IMR-90 (cell line): ENCODE data around the gene DERL3. TPM values are rescaled to one million over a fixed set of nuclear protein-coding genes. Genes with fewer than 3 reads are reported as not detected.

Experiments used
- ATAC-seq: fragments of 200-7000 bp; cut with Tn5 transposase; 2 replicates; pipeline ENCODE4 v1.9.1; 2020; ENCODE audit warnings: low read depth, mild to moderate bottlenecking, moderate library complexity
- BruUV-seq: library from RNA; stranded (reverse); fragments of 400-500 nt; replicated peaks from 2 replicates; lab custom pipeline; 2021; lab: Mats Ljungman, UMichigan
- CTCF ChIA-PET: fragments of 300-600 bp; formaldehyde crosslinking; extraction: SDS; loops from one replicate; lab custom pipeline; 2021; ENCODE audit warnings: antibody characterized with exemption; lab: Yijun Ruan, JAX
- POLR2A ChIA-PET: fragments of 300-600 bp; sonication (Branson Sonifier 250); formaldehyde crosslinking; loops from one replicate; lab custom pipeline; 2022; ENCODE audit warnings: antibody characterized with exemption; ENCODE audit not compliant: unreplicated experiment; lab: Charles Lee
- DNase-seq: peaks from one replicate; pipeline ENCODE4 v3.0.0; 2013
- H2AFZ ChIP-seq: replicated peaks from 2 replicates; pipeline ENCODE3; 2013; ENCODE audit warnings: low read length, mild to moderate bottlenecking; ENCODE audit not compliant: poor library complexity
- H2AK5ac ChIP-seq: 2 replicates; pipeline ENCODE4 v1.6.1; 2013; ENCODE audit warnings: low read depth, low read length, inconsistent platforms
- H2AK9ac ChIP-seq: replicated peaks from 2 replicates; pipeline ENCODE3; 2013; ENCODE audit warnings: mild to moderate bottlenecking, low read depth, low read length, moderate library complexity; ENCODE audit not compliant: poor library complexity
- H2BK120ac ChIP-seq: 2 replicates; pipeline ENCODE4 v1.6.1; 2013; ENCODE audit warnings: low read depth, low read length, inconsistent platforms
- H2BK15ac ChIP-seq: 3 replicates; pipeline ENCODE4 v1.6.1; 2013; ENCODE audit warnings: low read depth, low read length, inconsistent platforms
- H2BK20ac ChIP-seq: 2 replicates; pipeline ENCODE4 v1.6.1; 2013; ENCODE audit warnings: low read depth, mild to moderate bottlenecking, inconsistent platforms, low read length, moderate library complexity
- H2BK5ac ChIP-seq: 2 replicates; pipeline ENCODE4 v1.6.1; 2013; ENCODE audit warnings: mild to moderate bottlenecking, low read depth, low read length, inconsistent platforms; ENCODE audit not compliant: poor library complexity, severe bottlenecking
- H3K14ac ChIP-seq: replicated peaks from 2 replicates; pipeline ENCODE4 v1.6.1; 2013; ENCODE audit warnings: low read depth, low read length, inconsistent platforms
- H3K18ac ChIP-seq: 2 replicates; pipeline ENCODE4 v1.6.1; 2013; ENCODE audit warnings: low read depth, low read length, control low read depth
- H3K23ac ChIP-seq: 2 replicates; pipeline ENCODE4 v1.6.1; 2013; ENCODE audit warnings: low read depth, low read length, inconsistent platforms
- H3K27ac ChIP-seq: 2 replicates; pipeline ENCODE4 v1.5.1; 2013; ENCODE audit warnings: mild to moderate bottlenecking, control low read depth, low read length; ENCODE audit not compliant: insufficient read depth
- H3K27me3 ChIP-seq: 2 replicates; pipeline ENCODE4 v1.6.1; 2013; ENCODE audit warnings: low read length; ENCODE audit not compliant: control insufficient read depth, insufficient read depth
- H3K36me3 ChIP-seq: 2 replicates; pipeline ENCODE4 v1.6.1; 2013; ENCODE audit warnings: low read length, mixed read lengths; ENCODE audit not compliant: control insufficient read depth, insufficient read depth
- H3K4ac ChIP-seq: 2 replicates; pipeline ENCODE4 v1.6.1; 2013; ENCODE audit warnings: low read depth, low read length, inconsistent platforms
- H3K4me1 ChIP-seq: 2 replicates; pipeline ENCODE4 v1.6.1; 2013; ENCODE audit warnings: low read length, mixed read lengths; ENCODE audit not compliant: control insufficient read depth, insufficient read depth
- H3K4me2 ChIP-seq: 2 replicates; pipeline ENCODE4 v1.6.1; 2013; ENCODE audit warnings: low read depth, mild to moderate bottlenecking, control low read depth, low read length, moderate library complexity
- H3K4me3 ChIP-seq: 2 replicates; pipeline ENCODE4 v1.5.1; 2013; ENCODE audit warnings: low read depth, mild to moderate bottlenecking, control low read depth, low read length, moderate library complexity; ENCODE audit not compliant: insufficient read depth
- H3K56ac ChIP-seq: 2 replicates; pipeline ENCODE4 v1.6.1; 2013; ENCODE audit warnings: low read length, inconsistent platforms; ENCODE audit not compliant: insufficient read depth; ENCODE audit errors: extremely low read depth
- H3K79me1 ChIP-seq, 2 experiments: 2 replicates each; pipeline ENCODE4 v1.6.1; 2013; ENCODE audit warnings: low read length in 2 of 2, inconsistent platforms in 1 of 2, low read depth in 1 of 2
- H3K9ac ChIP-seq: 2 replicates; pipeline ENCODE4 v1.6.1; 2013; ENCODE audit warnings: low read depth, low read length, control low read depth
- H3K9me1 ChIP-seq: 2 replicates; pipeline ENCODE4 v1.6.1; 2013; ENCODE audit warnings: low read length, inconsistent platforms; ENCODE audit not compliant: insufficient read depth
- H3K9me3 ChIP-seq: 2 replicates; pipeline ENCODE4 v1.6.1; 2013; ENCODE audit warnings: low read length; ENCODE audit not compliant: control insufficient read depth, insufficient read depth
- H4K20me1 ChIP-seq: 2 replicates; pipeline ENCODE4 v1.6.1; 2013; ENCODE audit warnings: low read length, inconsistent platforms; ENCODE audit not compliant: insufficient read depth
- H4K5ac ChIP-seq: 2 replicates; pipeline ENCODE4 v1.6.1; 2013; ENCODE audit warnings: mild to moderate bottlenecking, low read depth, low read length, control low read depth
- H4K8ac ChIP-seq, 2 experiments: 2 replicates each; pipeline ENCODE4 v1.6.1; 2013; ENCODE audit warnings: low read depth in 2 of 2, low read length in 2 of 2, control low read depth in 1 of 2, inconsistent platforms in 1 of 2
- H4K91ac ChIP-seq: 2 replicates; pipeline ENCODE4 v1.6.1; 2013; ENCODE audit warnings: low read depth, low read length, inconsistent platforms; ENCODE audit not compliant: insufficient read depth
- BHLHE40 ChIP-seq: fragments of 150-350 bp; IDR thresholded peaks from 2 replicates; pipeline ENCODE4 v1.6.1; 2016; ENCODE audit warnings: mild to moderate bottlenecking, low read depth, low read length
- CHD1 ChIP-seq: IDR thresholded peaks from 2 replicates; pipeline ENCODE4 v1.6.1; 2012; ENCODE audit warnings: low read depth, low read length, improper control_type of control experiment
- CTCF ChIP-seq: conservative IDR thresholded peaks from 2 replicates; pipeline ENCODE4 v1.5.1; 2012; ENCODE audit warnings: mild to moderate bottlenecking, low read depth, low read length, improper control_type of control experiment
- FOS ChIP-seq: fragments of 150-350 bp; IDR thresholded peaks from 2 replicates; pipeline ENCODE4 v1.6.1; 2016; ENCODE audit warnings: low read depth, low read length
- MXI1 ChIP-seq: IDR thresholded peaks from 2 replicates; pipeline ENCODE4 v1.6.1; 2012; ENCODE audit warnings: low read depth, mild to moderate bottlenecking, low read length, moderate library complexity, borderline replicate concordance
- NFE2L2 ChIP-seq: fragments of 150-350 bp; IDR thresholded peaks from 2 replicates; pipeline ENCODE4 v1.6.1; 2016; ENCODE audit warnings: low read depth, mild to moderate bottlenecking, low read length
- RAD21 ChIP-seq: IDR thresholded peaks from 2 replicates; pipeline ENCODE4 v1.6.1; 2012; ENCODE audit warnings: low read length, improper control_type of control experiment
- RCOR1 ChIP-seq: IDR thresholded peaks from 2 replicates; pipeline ENCODE4 v1.6.1; 2012; ENCODE audit warnings: mild to moderate bottlenecking, low read length, improper control_type of control experiment; ENCODE audit not compliant: insufficient replicate concordance
- RFX5 ChIP-seq: IDR thresholded peaks from 2 replicates; pipeline ENCODE4 v1.8.0; 2012; ENCODE audit warnings: low read depth, mild to moderate bottlenecking, low read length, moderate library complexity
- SMC3 ChIP-seq: fragments of 150-350 bp; IDR thresholded peaks from 2 replicates; pipeline ENCODE4 v1.6.1; 2016; ENCODE audit warnings: low read depth, mild to moderate bottlenecking, antibody characterized with exemption, low read length, moderate library complexity
- USF2 ChIP-seq: fragments of 150-350 bp; IDR thresholded peaks from 2 replicates; pipeline ENCODE4 v1.6.1; 2017; ENCODE audit warnings: mild to moderate bottlenecking, antibody characterized with exemption, low read length, low read depth
- WGBS, 2 experiments: methylation state at CpG; one replicate each; pipeline versions ENCODE4 v1.1.5 to v1.1.7; 2013; ENCODE audit warnings: missing lambda C conversion rate in 2 of 2; ENCODE audit not compliant: insufficient read length in 1 of 2; ENCODE audit errors: extremely low coverage in 2 of 2; 5-methylcytosine and 5-hydroxymethylcytosine counted together
- dilution Hi-C: fragments of 300-500 bp; cut with HindIII; formaldehyde crosslinking; loops from one replicate; pipeline ENCODE4 v1.14.3; 2018; ENCODE audit warnings: low sequenced_read_pairs; ENCODE audit not compliant: unreplicated experiment
- in situ Hi-C: fragments of 300-500 bp; cut with MboI; formaldehyde crosslinking; loops from 3 replicates; pipeline ENCODE4 v1.14.3; 2019; ENCODE audit warnings: low sequenced_read_pairs, inconsistent platforms, mixed read lengths
- intact Hi-C: fragments of 100-400 bp; cut with micrococcal nuclease; formaldehyde crosslinking; loops from 2 replicates; pipeline ENCODE4 v1.10.0; 2022
- polyA plus RNA-seq, 3 experiments: library from polyadenylated mRNA; depleted of rRNA; stranded (reverse); fragments of >200 nt; gene quantifications; 2 replicates each; pipeline ENCODE4 v1.2.3, GENCODE V29; 2012; ENCODE audit warnings: low replicate concordance in 1 of 3
- total RNA-seq: library from RNA; depleted of rRNA; stranded (reverse); fragments of >200 nt; gene quantifications from 2 replicates; pipeline ENCODE4 v1.2.3, GENCODE V29; 2012

The DERL3 gene
- total and polyA plus RNA-seq, 2 of the 4 experiments (the other 2 are of a cell fraction) = 0.18 to 0.62 TPM

GRCh38 chr22:23801886-23802377 lies 36.9 kb downstream of the DERL3 start:
- dilution Hi-C loops (no loop called here), intact Hi-C loops (no loop called here), in situ Hi-C loops (no loop called here)
- Histone ChIP-seq H2BK120ac (no peak overlapping the region), H2BK20ac (no peak overlapping the region), H3K18ac (no peak overlapping the region), H3K27ac (no peak overlapping the region), H3K4me3 (no peak overlapping the region), H3K27me3 (no peaks in the 10 kb centered on the region), H3K56ac (no peak overlapping the region), H3K4me1 (no peaks in the 10 kb centered on the region), H3K79me1 (peaks cover 0 to 18% of the 10 kb centered on the region in 2 experiments; a peak in 2 of 4 replicates), H4K20me1 (no peaks in the 10 kb centered on the region; the same call in 1 of the 2 replicates), H4K91ac (no peak overlapping the region), H2BK15ac (no peak overlapping the region), H3K4me2 (no peak overlapping the region), H2AK5ac (no peak overlapping the region), H3K9me1 (no peaks in the 10 kb centered on the region), H3K36me3 (peaks cover 72% of the 10 kb centered on the region), H3K14ac (no peak overlapping the region), H2AFZ (no peak overlapping the region), H4K8ac (no peak overlapping the region), H4K5ac (no peak overlapping the region), H3K4ac (no peak overlapping the region), H2BK5ac (no peak overlapping the region), H3K23ac (no peak overlapping the region), H3K9me3 (no peaks in the 10 kb centered on the region), H3K9ac (no peak overlapping the region), H2AK9ac (no peak overlapping the region)
- CTCF ChIA-PET = no interaction called here
- ATAC-seq (no peak), DNase-seq (no peak)
- no peak for TF ChIP-seq CTCF
- TF ChIP-seq BHLHE40 = no peak
- no peak for TF ChIP-seq NFE2L2
- no peak for TF ChIP-seq CHD1
- no peak for TF ChIP-seq SMC3
- TF ChIP-seq RAD21 = no peak
- TF ChIP-seq RCOR1 = no peak
- TF ChIP-seq USF2 = no peak
- TF ChIP-seq RFX5 = no peak
- no peak for TF ChIP-seq MXI1
- no peak for TF ChIP-seq FOS
- no TSS peak for BruUV-seq
- POLR2A ChIA-PET = no interaction called here
- WGBS, 2 experiments = 92% methylated on average over 8 of the region's 8 CpGs; no CpG with 5 or more reads in 1 of the 2 experiments
